NCI-H2029 (cell line): ENCODE data around the gene EDDM13.
A peak's percentile ranks its signal among the peaks of the same experiment; 100 is the strongest.
"Not testable (repeated sequence)": the region's sequence is repeated elsewhere in the genome, so short reads cannot be mapped to it uniquely, and the experiment has no call there.

Source experiments
- DNase-seq: peaks from one replicate; lab custom pipeline; 2025; lab: John Stamatoyannopoulos, UW

Gene EDDM13, protein sequence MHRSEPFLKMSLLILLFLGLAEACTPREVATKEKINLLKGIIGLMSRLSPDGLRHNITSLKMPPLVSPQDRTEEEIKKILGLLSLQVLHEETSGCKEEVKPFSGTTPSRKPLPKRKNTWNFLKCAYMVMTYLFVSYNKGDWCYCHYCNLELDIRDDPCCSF

DNA sequence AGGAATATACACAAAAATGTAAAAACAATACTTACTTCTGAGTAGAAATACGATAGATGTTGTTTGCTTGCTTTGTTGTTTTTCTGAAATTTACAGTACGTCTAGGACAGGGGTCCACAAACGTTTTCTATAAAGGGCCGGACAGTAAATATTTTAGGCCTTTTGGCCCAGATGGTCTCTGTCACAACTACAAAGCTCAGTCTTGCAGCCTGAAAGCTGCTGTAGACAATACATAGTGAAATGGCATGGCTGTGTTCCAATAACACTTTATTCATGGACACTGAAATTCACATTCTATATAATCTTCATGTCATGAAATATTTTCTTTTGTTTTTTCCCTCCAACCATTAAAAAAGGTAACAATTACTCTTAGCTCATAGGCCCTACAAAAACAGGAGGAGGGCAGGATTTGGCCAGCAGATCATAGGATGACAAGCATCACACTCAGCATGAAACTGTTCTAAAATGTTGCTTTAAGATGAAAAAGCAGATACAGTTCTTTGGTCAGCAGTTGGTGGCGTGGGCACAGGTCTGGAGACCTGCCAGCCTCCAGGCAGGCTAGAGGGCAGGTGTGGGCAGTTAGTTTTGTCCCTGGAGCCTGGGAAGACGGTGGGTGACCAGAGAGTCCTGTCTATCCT lies at the start of gene EDDM13:
TSS of gene EDDM13 (plus strand) at position 588 of the 638 bp plus-strand sequence. CDS start 87 bp downstream, outside the sequence.
- no peak for DNase-seq

DNA sequence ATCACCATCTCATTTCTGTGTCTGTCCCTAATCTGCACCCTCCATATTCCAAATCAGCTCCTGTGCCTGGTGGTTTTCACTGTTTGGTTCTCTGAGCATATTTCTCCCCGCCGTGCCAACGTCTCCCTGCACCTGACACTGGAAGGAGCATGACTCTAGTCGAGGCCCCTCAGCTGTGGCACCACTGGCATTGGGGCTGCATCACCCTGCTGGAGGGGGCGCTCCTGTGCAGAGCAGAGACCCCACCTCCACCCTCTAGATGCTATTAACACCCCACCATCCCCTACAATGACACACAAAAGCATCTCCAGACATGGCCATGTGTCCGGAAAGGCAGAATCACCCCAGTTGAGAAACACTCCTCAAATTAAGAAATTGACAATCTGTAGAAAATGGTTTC lies 49.6 kb upstream of the EDDM13 start:
- DNase-seq: no peak

DNA sequence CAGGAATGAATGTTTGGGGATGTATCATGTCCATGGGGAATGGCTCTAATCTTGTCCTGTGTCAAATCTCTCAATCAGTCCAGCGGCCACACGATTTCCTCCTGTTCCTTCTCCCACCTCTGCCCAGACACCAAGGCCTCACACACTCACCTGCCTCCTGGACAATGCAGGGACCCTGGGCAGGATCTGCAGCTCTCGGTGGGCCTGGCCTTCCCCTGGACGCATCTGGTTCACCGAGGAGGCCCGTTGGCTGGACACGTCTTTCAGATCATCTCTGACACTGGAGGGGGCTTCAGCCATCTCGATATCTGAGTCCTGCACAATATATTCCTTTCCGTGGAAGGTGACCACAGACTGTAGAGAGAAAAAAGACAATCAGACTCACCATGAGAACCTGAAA lies 49.1 kb upstream of the EDDM13 start:
- no peak for DNase-seq

DNA sequence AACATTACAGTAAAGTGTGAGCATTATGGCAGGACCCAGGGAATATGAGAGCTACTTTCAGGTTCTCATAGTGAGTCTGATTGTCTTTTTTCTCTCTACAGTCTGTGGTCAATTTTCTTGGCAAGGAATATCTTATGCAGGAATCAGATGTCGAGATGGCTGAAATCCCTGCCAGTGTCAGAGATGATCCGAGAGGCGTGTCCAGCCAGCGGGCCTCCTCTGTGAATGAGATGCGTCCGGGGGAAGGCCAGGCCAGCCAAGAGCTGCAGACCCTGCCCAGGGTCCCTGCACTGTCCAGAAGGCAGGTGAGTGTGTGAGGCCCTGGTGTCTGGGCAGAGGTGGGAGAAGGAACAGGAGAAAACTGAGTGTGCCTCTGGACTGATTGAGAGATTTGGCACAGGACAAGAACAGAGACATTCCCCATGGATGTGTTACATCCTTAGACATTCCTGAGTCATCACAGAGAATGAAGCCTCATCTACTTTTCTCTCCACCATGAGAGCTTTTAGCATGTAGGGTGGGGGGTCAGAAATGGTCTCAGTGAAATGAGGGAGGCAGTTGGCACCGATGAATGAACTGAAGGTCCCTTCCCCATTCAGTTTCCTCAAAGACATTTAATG lies 27.3 kb upstream of the EDDM13 start:
- DNase-seq: no peak

DNA sequence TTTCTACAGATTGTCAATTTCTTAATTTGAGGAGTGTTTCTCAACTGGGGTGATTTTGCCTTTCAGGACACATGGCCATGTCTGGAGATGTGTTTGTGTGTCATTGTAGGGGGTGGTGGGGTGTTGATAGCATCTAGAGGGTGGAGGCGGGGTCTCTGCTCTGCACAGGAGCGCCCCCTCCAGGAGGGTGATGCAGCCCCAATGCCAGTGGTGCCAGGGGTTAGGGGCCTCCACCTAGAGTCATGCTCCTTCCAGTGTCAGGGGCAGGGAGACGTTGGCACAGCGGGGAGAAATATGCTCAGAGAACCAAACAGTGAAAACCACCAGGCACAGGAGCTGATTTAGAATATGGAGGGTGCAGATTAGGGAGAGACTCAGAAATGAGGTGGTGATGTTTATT lies 26.8 kb upstream of the EDDM13 start:
- DNase-seq: not testable (repeated sequence)

DNA sequence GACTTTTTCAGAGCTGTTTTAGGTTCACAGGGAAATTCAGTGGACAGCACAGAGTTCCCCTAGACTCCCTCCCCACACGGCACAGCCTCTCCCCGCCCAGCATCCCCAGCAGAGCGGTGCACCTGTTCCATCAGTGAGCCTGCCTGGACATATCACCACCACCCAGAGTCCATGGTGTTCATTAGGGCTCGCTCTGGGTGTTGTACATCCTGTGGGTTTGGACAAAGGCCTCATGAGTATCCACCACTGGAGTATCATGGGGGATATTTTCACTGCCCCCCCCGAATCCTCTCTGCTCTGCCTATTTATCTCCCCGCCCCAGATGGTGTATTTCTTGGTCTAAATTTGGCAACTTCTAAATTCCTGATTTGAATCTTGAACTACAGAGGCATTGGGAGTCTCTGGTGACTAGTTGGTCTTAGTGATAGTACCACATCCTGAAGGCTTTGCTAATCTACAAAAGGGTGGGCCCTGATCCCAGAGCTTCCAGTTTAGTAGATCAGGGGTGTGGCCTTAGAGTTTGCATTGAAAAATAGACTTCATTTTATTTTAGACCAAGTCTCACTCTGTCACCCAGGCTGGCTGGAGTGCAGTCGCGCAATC lies 23.7 kb upstream of the EDDM13 start:
- DNase-seq: not testable (repeated sequence)

DNA sequence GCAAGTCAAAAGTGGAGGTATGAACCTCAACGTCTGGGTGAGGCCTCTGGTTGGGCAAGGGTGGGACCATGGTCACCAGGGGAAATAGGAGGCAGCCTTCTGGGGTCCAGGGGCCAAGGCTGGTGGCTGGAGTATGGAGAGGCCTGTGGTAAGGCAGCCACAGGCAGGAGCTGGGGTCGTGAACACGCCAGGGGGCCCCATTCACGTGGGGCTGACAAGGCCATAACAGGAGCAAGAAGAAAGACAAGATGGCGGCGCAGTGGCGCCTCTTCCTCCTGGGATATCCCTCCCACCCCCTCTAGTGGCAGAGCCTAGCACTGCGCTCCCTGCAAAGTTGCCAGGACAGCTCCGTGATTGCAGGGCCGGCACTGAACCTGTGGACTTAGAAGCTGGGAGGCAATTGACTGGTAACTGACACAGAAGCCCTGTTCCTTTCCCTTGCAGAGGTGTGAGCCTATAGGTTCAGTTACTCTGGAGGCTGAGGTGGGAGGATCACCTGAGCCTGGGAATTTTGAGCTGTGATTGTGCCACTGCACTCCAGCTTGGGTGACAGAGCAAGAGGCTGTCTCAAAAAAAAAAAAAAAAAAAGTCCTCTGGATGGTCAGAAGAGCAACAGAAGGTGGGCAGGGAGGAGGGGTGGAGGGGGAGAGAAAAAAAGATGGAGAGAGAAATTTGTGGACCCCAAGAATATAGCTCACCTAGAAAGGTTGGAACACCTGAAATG lies 19.7 kb upstream of the EDDM13 start:
- peak; percentile 70 for DNase-seq

DNA sequence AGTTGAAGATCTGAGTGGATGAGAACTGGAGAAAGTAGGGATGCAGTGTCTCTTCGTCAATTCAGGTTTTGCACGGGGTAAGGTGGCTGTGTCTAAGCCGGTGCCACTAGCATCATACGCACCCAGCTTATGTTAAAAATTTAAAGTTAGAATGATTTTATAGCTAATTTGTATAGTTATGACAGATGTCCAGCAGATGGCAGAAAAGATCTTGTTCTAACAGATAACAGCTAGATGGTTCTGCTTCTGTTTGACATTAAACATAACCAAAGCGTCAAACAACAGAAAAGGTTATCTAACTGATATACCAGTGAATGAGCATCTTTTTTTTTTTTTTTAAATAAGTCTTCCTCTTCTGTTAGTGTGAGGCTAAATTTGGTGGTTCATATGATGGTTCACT lies 18.8 kb upstream of the EDDM13 start:
- peak; percentile 57 for DNase-seq

DNA sequence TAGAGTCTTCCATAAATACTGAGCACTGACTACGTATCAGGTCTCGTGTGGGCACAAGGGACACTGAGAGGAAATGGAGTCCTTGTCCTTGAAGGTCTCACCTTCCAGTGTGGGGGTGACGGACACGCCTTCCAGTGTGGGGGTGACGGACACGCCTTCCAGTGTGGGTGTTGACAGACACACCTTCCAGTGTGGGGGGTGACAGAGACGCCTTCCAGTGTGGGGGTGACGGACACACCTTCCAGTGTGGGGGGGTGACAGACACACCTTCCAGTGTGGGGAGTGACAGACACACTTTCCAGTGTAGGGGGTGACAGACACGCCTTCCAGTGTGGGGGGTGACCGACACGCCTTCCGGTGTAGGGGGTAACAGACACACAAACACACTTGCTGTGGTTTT lies 14.3 kb upstream of the EDDM13 start:
- no peak for DNase-seq

DNA sequence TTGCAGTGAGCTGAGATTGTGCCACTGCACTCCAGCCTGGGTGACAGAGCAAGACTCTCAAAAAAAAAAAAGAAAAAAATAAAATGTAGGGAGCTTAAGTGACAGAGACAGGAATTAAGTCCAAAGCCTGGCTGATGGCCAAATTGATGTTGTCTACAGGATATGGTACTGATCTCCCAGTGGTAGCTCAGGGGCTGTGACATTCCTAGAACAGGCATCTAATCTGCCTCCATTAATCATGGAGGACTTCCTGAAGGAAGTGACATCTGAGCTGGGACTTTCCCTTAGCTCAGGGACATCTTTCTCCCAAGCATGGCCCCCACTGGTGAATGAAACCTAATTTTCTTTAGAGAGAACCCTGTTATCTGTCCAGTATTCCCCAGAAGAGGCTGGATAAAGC lies 11.4 kb upstream of the EDDM13 start:
- no peak for DNase-seq

DNA sequence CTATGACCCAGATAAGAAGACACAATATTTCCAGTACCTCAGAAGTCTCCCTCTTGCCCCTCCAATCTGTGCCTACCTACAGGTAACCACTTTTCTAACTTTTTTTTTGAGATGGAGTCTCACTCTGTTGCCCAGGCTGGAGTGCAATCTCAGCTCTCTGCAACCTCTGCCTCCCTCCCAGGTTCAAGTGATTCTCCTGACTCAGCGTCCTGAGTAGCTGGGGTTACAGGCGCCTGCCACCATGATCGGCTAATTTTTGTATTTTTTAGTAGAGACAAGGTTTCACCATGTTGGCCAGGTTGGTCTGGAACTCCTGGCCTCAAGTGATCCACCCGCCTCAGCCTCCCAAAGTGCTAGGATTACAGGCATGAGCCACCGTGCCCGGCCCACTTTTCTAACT lies 10.6 kb upstream of the EDDM13 start:
- not testable (repeated sequence) for DNase-seq

DNA sequence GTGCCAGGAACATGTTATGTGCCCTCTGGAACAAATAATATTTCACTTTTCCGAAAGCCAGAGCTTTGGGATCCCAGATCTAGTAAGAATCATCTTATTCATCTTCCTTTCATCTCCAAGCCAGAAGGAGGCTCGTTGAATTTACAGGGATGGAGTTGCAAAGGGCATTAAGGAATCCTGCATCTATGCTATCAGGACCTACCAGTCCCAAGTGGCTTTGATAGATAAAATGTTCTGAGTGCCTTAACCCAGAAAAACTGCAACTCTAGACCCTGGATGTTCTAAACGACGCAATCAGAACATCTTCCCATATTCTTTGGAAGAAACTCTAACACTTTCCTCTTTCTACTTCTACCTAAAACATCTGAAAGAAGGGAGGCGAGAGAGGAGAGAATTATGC lies 9.2 kb upstream of the EDDM13 start:
- DNase-seq: no peak

DNA sequence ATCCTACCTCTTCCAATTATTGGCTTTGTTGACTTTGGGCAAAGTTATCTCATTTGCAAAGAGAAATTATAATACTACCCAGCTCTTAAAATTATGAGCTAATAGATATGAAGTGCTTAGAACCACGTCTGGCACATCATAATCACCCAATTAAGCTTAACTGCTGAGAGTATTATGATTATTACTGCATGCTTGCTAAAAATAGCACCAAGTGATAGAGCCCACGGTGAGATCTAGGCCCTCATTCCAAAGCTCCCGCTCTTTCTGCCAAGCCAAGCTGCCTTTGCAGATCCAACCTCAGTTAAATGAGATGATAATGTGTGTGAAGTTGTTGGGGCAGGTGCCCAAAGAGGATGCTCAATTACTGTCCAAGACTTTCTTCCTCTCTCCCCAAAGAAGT lies 6.5 kb upstream of the EDDM13 start:
- no peak for DNase-seq

DNA sequence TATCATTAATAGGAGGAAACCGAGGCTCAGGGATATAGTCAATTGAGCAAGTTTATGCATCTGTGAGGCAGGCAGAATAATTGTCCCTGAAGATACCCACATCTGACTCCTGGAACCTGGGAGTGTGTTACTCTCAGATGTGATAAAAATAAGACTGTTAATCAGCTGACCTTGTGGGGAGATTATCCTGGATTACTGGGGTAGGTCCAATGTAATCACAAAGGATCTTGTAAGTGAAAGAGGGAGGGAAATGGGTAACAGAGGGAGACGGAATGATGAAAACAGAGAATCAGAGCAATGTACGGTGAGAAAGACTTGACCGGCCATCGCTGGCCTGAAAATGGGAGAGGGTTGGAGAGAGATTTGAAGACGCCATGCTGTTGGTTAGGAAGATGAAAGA lies 3.2 kb upstream of the EDDM13 start:
- no peak for DNase-seq

DNA sequence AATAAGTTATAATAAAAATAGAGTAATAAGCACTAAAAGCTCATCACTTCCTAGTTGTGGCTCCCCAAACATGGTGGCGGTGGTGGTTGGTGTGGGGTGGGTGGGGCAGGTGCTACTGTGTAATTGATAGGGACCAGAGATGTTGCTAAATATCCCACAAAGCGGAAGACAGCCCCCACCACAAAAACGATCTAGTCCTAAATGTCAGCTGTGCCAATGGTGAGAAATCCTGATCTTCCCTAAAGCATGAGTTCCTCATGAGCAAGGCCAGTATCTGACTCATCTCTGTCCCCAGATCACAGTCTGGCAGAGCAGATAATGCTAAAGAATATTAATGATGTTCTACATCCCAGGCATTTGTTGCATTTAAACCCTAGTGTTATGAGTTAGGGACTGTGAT lies 1.9 kb upstream of the EDDM13 start:
- DNase-seq: no peak

DNA sequence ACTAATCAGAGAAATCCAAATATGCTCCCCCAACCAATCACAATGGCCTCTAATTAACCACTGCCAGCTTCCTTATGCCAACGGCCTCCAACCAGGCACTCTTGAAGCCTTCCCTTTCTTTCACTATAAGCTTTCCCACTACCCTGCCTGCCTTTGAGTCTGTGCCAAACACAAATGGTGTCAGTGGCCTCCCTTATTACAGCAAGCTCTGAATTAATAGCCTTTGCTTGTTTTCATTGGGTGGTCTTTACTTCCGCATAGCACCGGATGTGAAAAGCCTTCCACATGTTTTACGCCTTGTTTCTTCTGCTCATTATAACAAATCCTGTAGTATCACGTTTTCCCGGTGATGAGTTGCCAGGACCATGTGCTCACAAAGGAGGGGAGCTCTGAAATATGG lies 1.4 kb upstream of the EDDM13 start:
- DNase-seq: no peak

DNA sequence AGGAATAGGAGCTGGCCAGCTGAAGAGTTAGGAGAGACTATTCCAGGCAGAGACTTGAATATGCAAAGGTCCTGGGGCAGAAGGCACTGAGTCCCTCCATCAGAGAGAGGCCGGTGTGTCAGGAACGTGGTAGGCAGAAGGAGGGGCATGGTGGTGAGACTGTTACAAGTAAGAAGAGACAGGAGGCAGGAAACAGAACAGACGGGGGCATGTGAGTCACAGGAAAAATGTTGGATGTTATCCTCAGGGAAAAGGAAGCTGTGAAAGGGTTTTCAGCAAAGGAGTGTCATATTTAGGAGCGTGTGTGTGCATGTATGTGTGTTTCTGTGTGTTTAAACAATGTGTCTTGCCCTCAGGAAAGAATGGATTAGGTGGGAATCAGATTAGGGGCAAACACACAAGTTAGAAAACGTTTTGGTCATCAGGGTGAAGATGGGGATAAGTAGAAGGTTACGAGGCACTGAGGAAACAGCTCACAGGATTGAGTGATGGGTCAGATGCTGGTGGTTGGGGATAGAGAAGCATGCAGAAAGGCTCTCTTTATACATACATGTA lies 1.1 kb downstream of the EDDM13 start:
- no peak for DNase-seq

DNA sequence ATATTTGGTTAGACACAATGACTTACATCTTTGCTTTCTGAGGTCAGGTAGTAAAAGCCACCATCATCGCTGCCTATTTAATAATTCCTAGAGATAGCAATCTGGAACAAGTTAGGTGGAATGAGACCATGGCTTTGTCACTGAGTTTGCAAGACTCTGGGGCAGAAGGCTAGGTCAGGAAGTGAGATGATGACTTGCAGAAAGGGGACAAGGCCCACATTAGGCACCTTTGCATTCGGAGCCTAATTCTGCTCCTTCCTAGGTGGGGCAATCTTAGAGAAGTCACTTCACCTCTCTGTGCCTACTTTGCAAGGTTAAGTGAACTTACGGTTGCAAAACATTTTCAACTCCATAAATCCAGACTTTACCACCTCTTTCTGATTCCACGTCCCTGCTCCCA lies 10.3 kb downstream of the EDDM13 start:
- DNase-seq: no peak

DNA sequence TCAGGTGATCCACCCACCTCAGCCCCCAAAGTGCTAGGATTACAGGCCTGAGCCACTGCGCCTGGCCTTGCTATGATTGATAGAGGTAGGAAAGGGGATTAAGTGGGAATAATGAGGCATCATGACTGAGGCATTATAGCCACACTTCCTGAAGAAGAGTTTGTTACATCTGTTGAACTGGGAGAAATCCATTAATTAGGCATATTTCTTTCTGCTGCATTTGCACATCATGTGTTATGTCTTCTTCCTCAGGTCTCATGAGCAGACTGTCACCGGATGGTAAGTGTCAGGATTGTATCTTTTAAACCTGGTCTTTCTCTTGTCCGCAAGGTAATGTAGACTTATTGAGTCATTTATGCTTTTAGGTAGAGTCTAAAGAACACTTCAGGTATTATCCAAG lies 12.2 kb downstream of the EDDM13 start:
- no peak for DNase-seq

DNA sequence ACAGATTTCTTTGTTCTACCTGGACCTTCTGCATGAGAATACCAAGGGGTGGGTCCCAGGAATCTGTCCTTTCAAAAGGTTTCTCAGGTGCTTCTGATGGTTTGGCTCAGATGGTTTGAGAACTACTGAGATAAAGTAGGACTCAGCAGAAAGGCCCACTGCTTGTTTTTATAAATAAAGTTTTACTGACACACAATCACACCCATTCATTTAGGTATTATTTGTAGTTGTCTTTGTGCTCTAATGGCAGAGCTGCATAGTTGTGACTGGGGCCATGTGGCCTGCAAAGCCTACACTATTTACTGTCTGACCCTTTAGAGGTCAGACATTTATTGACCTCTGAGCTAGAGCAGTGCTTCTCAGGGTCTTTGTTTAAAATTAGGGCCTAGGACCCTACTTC lies 17.6 kb downstream of the EDDM13 start:
- DNase-seq: no peak

DNA sequence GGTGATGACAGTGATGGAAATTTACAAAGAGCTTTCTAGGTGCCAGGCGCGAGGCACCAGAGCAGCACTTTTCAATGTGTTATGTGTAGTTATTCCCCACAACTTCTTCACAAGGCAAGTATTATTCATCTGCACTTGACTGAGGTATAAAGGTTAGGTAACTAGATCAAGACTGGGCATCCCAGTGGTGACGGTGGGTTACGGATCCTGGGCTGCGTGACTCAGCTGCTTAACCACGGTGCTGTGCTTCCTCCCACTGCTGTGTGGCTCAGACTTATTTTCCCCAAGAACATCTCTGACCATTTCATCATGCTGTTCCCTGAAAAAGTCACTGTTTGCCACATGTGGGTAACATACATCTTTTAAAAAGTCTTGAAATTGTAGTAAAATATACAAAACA lies 19.3 kb downstream of the EDDM13 start:
- no peak for DNase-seq

DNA sequence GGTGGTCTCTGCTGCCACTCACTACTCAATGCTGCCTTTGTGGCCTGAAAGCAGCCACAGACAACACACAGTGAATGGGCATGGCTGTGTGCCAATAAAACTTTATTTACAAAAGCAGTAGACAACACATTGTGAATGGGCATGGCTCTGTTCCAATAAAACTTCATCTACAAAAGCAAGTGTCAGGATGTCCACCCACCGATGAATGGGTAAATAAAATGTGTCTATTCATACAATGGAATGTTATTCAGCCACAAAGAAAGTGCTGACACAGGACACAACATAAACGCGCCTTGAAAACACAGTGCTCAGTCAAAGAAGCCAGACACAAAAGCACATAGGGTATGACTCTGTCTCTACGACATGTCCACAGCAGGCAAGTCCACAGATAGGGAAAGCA lies 22.0 kb downstream of the EDDM13 start:
- DNase-seq: peak; percentile 68
